ENCODE results near the gene RRP8. TPM values are rescaled to one million over a fixed set of nuclear protein-coding genes. Genes with fewer than 3 reads are reported as not detected.

RRP8 gene
- total and polyA plus RNA-seq, 10 of the 15 experiments (the other 5 are each of a cell fraction or from before 2014, with no cell fraction given) = 4.7 to 51.2 (median 23.9) TPM

DNA sequence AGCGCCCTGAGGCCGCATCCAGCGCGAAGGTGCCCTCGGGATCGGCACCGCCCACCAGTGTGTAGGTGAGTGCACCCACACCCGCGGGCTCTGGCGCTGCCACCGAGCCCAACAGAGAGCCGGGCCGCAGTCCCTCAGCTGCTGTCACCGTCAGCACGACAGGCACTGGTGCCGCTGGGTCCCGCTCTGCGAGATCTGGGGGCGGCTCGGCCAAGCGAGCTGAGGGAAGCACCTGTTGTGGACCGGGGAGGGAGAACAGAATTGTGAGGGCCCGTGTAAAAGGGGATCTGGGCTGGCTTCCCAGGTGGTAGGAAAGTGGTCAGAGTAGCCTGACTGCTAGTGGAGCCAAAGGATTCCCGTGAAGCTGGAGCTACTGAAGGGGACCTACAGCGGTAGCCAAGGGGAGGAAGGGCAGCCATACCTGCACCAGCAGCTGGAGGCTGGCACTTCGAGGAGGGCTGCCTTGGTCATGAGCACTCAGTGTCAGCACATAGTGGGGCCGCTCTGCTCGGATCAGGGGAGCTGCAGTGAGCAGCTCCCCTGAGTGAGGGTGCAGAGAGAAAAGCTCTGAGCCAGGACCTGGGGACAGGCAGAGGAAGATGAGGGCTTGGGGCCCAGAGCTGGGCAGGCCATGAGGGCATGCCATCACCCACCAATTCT lies 27.3 kb upstream of the RRP8 start (continued):
- TF ChIP-seq, protein P1, sequence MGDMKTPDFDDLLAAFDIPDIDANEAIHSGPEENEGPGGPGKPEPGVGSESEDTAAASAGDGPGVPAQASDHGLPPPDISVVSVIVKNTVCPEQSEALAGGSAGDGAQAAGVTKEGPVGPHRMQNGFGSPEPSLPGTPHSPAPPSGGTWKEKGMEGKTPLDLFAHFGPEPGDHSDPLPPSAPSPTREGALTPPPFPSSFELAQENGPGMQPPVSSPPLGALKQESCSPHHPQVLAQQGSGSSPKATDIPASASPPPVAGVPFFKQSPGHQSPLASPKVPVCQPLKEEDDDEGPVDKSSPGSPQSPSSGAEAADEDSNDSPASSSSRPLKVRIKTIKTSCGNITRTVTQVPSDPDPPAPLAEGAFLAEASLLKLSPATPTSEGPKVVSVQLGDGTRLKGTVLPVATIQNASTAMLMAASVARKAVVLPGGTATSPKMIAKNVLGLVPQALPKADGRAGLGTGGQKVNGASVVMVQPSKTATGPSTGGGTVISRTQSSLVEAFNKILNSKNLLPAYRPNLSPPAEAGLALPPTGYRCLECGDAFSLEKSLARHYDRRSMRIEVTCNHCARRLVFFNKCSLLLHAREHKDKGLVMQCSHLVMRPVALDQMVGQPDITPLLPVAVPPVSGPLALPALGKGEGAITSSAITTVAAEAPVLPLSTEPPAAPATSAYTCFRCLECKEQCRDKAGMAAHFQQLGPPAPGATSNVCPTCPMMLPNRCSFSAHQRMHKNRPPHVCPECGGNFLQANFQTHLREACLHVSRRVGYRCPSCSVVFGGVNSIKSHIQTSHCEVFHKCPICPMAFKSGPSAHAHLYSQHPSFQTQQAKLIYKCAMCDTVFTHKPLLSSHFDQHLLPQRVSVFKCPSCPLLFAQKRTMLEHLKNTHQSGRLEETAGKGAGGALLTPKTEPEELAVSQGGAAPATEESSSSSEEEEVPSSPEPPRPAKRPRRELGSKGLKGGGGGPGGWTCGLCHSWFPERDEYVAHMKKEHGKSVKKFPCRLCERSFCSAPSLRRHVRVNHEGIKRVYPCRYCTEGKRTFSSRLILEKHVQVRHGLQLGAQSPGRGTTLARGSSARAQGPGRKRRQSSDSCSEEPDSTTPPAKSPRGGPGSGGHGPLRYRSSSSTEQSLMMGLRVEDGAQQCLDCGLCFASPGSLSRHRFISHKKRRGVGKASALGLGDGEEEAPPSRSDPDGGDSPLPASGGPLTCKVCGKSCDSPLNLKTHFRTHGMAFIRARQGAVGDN (IDR thresholded peaks at IDR 0.05) = no peak
- TF ChIP-seq CBX5 (IDR thresholded peaks at IDR 0.05; ENCODE audit: low read depth) = no peak

DNA sequence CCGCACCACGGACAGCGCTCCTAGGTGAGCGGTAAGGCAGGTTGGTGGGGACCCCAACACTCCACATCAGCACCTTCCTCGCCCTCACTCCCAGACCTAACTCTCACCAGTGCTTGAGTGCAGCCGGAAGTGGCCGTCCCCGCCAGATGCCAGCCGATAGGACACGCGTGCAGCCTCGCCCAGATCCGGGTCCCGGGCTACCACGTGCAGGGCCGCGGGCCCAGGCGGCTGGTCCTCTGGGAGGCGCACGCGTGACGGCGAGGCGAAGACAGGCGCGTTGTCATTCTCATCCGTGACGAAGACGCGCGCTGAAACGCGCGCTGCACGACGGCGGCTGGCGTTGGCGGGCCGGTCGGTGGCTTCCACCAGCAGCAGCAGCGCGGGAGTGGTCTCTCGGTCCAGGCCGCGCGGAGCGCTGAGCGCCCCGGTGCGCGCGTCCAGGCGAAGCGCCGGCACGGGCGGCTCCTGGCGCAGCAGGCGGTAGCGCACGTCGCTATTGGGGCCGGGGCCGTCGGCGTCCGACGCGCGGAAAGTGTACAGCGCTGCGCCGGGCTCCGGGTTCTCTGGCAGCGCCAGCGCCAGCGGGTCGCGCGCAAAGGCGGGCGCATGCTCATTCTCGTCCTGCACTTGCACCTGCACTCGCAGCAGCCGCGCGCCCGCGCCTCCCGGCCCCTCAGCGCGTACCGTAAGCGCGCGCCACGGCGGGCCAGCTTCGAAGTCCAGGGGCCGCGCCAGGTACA lies 26.6 kb upstream of the RRP8 start:
- H3K27ac ChIP-seq (ENCODE audit: control insufficient read depth, insufficient read depth) = no peak overlapping the region
- H3K36me3 ChIP-seq (ENCODE audit: control insufficient read depth in 2 of 2, insufficient read depth in 2 of 2, low read length in 1 of 2) = no peaks in the 10 kb centered on the region
- no peak for FAIRE-seq
- no peak for DNase-seq (ENCODE audit: low read depth, low spot score)
- POLR2A ChIA-PET = no interaction called here
- TF ChIP-seq NR2C1 (IDR thresholded peaks at IDR 0.05) (no peak), ETV6 (conservative IDR thresholded peaks at IDR 0.05 in 1 of 2, IDR thresholded peaks at IDR 0.05 in 1 of 2; ENCODE audit: borderline replicate concordance in 1 of 2, low read depth in 1 of 2) (no peak), TARDBP (IDR thresholded peaks at IDR 0.05; ENCODE audit: borderline replicate concordance) (no peak), BHLHE40 (IDR thresholded peaks at IDR 0.05; ENCODE audit: borderline replicate concordance in 1 of 2, low read depth in 2 of 2, low read length in 1 of 2) (no peak), RELA (IDR thresholded peaks at IDR 0.05; ENCODE audit: borderline replicate concordance, partially characterized antibody) (no peak), CHD4 (IDR thresholded peaks at IDR 0.05) (no peak), ASH2L (IDR thresholded peaks at IDR 0.05; ENCODE audit: borderline replicate concordance, low read depth) (no peak), MTA2 (IDR thresholded peaks at IDR 0.05; ENCODE audit: low read depth) (no peak), WRNIP1 (IDR thresholded peaks at IDR 0.05; ENCODE audit: borderline replicate concordance, low read depth, low read length) (no peak)
- TF ChIP-seq, protein P2, sequence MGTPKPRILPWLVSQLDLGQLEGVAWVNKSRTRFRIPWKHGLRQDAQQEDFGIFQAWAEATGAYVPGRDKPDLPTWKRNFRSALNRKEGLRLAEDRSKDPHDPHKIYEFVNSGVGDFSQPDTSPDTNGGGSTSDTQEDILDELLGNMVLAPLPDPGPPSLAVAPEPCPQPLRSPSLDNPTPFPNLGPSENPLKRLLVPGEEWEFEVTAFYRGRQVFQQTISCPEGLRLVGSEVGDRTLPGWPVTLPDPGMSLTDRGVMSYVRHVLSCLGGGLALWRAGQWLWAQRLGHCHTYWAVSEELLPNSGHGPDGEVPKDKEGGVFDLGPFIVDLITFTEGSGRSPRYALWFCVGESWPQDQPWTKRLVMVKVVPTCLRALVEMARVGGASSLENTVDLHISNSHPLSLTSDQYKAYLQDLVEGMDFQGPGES (IDR thresholded peaks at IDR 0.05) = no peak
- TF ChIP-seq, protein P3, sequence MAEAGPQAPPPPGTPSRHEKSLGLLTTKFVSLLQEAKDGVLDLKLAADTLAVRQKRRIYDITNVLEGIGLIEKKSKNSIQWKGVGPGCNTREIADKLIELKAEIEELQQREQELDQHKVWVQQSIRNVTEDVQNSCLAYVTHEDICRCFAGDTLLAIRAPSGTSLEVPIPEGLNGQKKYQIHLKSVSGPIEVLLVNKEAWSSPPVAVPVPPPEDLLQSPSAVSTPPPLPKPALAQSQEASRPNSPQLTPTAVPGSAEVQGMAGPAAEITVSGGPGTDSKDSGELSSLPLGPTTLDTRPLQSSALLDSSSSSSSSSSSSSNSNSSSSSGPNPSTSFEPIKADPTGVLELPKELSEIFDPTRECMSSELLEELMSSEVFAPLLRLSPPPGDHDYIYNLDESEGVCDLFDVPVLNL (IDR thresholded peaks at IDR 0.05; ENCODE audit: low read depth, low read length) = no peak
- CTCF ChIA-PET = interaction anchor here (1.1 to 2.3 kb wide), 3 partner anchors 11 to 13 kb away, joined by 3 to 6 read pairs (median 4); partner anchors contain the start of gene TPP1
- ATAC-seq = no peak
- in situ Hi-C loops (cut with MboI) = no loop called here
- H3K4me3 ChIP-seq = no peak overlapping the region
- BruUV-seq (replicated peaks) = no TSS peak
- H3K79me2 ChIP-seq (ENCODE audit: control insufficient read depth, insufficient read depth, low read length) = no peaks in the 10 kb centered on the region
- SMC1A ChIA-PET (ENCODE audit: uncharacterized antibody, unreplicated experiment) = interaction anchor here (0.7 kb wide), 1 partner anchor 11 kb away, joined by 3 read pairs; the partner anchor contains the start of gene TPP1
- H4K20me1 ChIP-seq (ENCODE audit: control insufficient read depth, insufficient read depth) = no peaks in the 10 kb centered on the region
- no peaks in the 10 kb centered on the region for H3K9me3 ChIP-seq (replicated peaks; ENCODE audit: control insufficient read depth, insufficient read depth, low read length)
- no peak overlapping the region for H2AFZ ChIP-seq (ENCODE audit: control insufficient read depth, low read depth, low read length)
- RAD21 ChIA-PET (ENCODE audit: unreplicated experiment) = no interaction called here
- WGBS (ENCODE audit: insufficient coverage, insufficient replicate concordance, low lambda C conversion rate, missing lambda C conversion rate) = 95% methylated on average over 56 of the region's 102 CpGs
- no peak overlapping the region for H3K9ac ChIP-seq (ENCODE audit: control insufficient read depth, insufficient read depth, low read length)
- intact Hi-C loops (cut with micrococcal nuclease; ENCODE audit: unreplicated experiment) = no loop called here
- H3K4me2 ChIP-seq (ENCODE audit: control insufficient read depth, insufficient read depth) = no peak overlapping the region
- H3K4me1 ChIP-seq (ENCODE audit: control insufficient read depth, insufficient read depth, low read length) = peaks cover 9% of the 10 kb centered on the region
- no peaks in the 10 kb centered on the region for H3K27me3 ChIP-seq (replicated peaks in 1 of 2; ENCODE audit: control insufficient read depth in 2 of 2, insufficient read depth in 2 of 2, low read length in 1 of 2)

Measured in GM12878 (cell line).